Liver (tissue), 9 donors: ENCODE measurements around the gene CAMSAP2. TPM values are rescaled to one million over a fixed set of nuclear protein-coding genes. Genes with fewer than 3 reads are reported as not detected.

Experiments
- DNase-seq: peaks from one replicate; pipeline ENCODE4 v3.0.0-alpha.2; 2017; ENCODE audit warnings: low spot score
- H3K27ac ChIP-seq, 2 donors: one replicate each; pipeline ENCODE4 v1.7.0; 2013; ENCODE audit warnings: inconsistent platforms in 2 of 2, low read length in 2 of 2, control low read depth in 1 of 2, low read depth in 1 of 2, mild to moderate bottlenecking in 1 of 2
- H3K27me3 ChIP-seq, 4 donors: one replicate each; pipeline versions ENCODE4 v1.6.1 to v1.7.0; 2013; ENCODE audit warnings: low read length in 3 of 4, inconsistent platforms in 1 of 4, mild to moderate bottlenecking in 1 of 4, moderate library complexity in 1 of 4; ENCODE audit not compliant: control insufficient read depth in 4 of 4, insufficient read depth in 4 of 4
- H3K36me3 ChIP-seq, 4 donors: one replicate each; pipeline versions ENCODE4 v1.6.1 to v1.7.0; 2013; ENCODE audit warnings: low read length in 3 of 4, mild to moderate bottlenecking in 3 of 4, low read depth in 1 of 4, moderate library complexity in 1 of 4; ENCODE audit not compliant: control insufficient read depth in 4 of 4, insufficient read depth in 3 of 4
- H3K4me1 ChIP-seq, 4 donors: one replicate each; pipeline versions ENCODE4 v1.6.1 to v1.7.0; 2013; ENCODE audit warnings: low read length in 3 of 4, mild to moderate bottlenecking in 3 of 4, moderate library complexity in 1 of 4; ENCODE audit not compliant: control insufficient read depth in 4 of 4, insufficient read depth in 4 of 4
- H3K4me3 ChIP-seq, 3 donors: one replicate each; pipeline versions ENCODE4 v1.6.1 to v1.7.0; 2013; ENCODE audit warnings: low read length in 3 of 3, control low read depth in 1 of 3, low read depth in 1 of 3, mild to moderate bottlenecking in 1 of 3
- H3K9ac ChIP-seq, 2 donors: one replicate each; pipeline ENCODE4 v1.7.0; 2013; ENCODE audit warnings: low read length in 2 of 2, mild to moderate bottlenecking in 2 of 2, moderate library complexity in 2 of 2, control low read depth in 1 of 2, low read depth in 1 of 2
- H3K9me3 ChIP-seq, 4 donors: one replicate each; pipeline versions ENCODE4 v1.6.1 to v1.7.0; 2013; ENCODE audit warnings: low read length in 3 of 4; ENCODE audit not compliant: control insufficient read depth in 4 of 4
- CTCF ChIP-seq: fragments of 150-350 bp; IDR thresholded peaks from 2 replicates; pipeline ENCODE4 v1.5.1; 2017; ENCODE audit warnings: improper control_type of control experiment, low read depth, low read length; ENCODE audit not compliant: missing input control
- EGR1 ChIP-seq, 2 donors: IDR thresholded peaks; 2 replicates each; pipeline ENCODE4 v1.6.1; 2016 to 2018; ENCODE audit warnings: antibody characterized with exemption in 2 of 2, low read depth in 2 of 2
- FOXA1 ChIP-seq: IDR thresholded peaks from 2 replicates; pipeline ENCODE4 v1.6.1; 2016; ENCODE audit warnings: antibody characterized with exemption
- FOXA2 ChIP-seq: IDR thresholded peaks from 2 replicates; pipeline ENCODE4 v1.6.1; 2016; ENCODE audit warnings: antibody characterized with exemption
- GABPA ChIP-seq, 2 donors: IDR thresholded peaks in 1 of 2; conservative IDR thresholded peaks in 1 of 2; 2 replicates each; pipeline ENCODE4 v1.6.1; 2016; ENCODE audit warnings: antibody characterized with exemption in 2 of 2, mild to moderate bottlenecking in 1 of 2, moderate library complexity in 1 of 2
- HNF4A ChIP-seq, 2 donors: conservative IDR thresholded peaks; 2 replicates each; pipeline ENCODE4 v1.6.1; 2016; ENCODE audit warnings: antibody characterized with exemption in 2 of 2, mild to moderate bottlenecking in 2 of 2
- HNF4G ChIP-seq: IDR thresholded peaks from 2 replicates; pipeline ENCODE4 v1.6.1; 2016; ENCODE audit warnings: antibody characterized with exemption
- JUND ChIP-seq, 2 donors: IDR thresholded peaks; 2 replicates each; pipeline ENCODE4 v1.6.1; 2016; ENCODE audit warnings: antibody characterized with exemption in 2 of 2
- RAD21 ChIP-seq, 2 donors: IDR thresholded peaks; 2 replicates each; pipeline ENCODE4 v1.6.1; 2016; ENCODE audit warnings: antibody characterized with exemption in 2 of 2, mild to moderate bottlenecking in 2 of 2
- RXRA ChIP-seq, 2 donors: IDR thresholded peaks; 2 replicates each; pipeline ENCODE4 v1.6.1; 2017 to 2018; ENCODE audit warnings: antibody characterized with exemption in 2 of 2, mild to moderate bottlenecking in 1 of 2
- SP1 ChIP-seq: IDR thresholded peaks from 2 replicates; pipeline ENCODE4 v1.6.1; 2018; ENCODE audit warnings: antibody characterized with exemption, mild to moderate bottlenecking
- YY1 ChIP-seq: IDR thresholded peaks from 2 replicates; pipeline ENCODE4 v1.6.1; 2016; ENCODE audit warnings: antibody characterized with exemption, mild to moderate bottlenecking
- ZBTB33 ChIP-seq: IDR thresholded peaks from 2 replicates; pipeline ENCODE4 v1.6.1; 2016; ENCODE audit warnings: antibody characterized with exemption
- whole genome bisulfite sequencing: extraction: QIAGEN DNeasy Blood & Tissue Kit; methylation state at CpG from one replicate; pipeline ENCODE4 v1.1.7; 2013; 5-methylcytosine and 5-hydroxymethylcytosine counted together
- polyA plus RNA-seq, 2 donors: library from polyadenylated mRNA; stranded (reverse) in 1 of 2; unstranded in 1 of 2; fragments of 200-250 nt in 1 of 2; fragments of >200 nt in 1 of 2; fragmentation: Nextera tagmentation in 1 of 2; extraction: Ambion mirVana in 1 of 2; gene quantifications; one replicate each; pipeline versions ENCODE4 v1.2.1 to v1.2.3, GENCODE V29; 2013 to 2015
- total RNA-seq, 2 donors: library from RNA; depleted of rRNA; stranded (reverse); fragments of >200 nt; gene quantifications; one replicate each; pipeline ENCODE4 v1.2.3, GENCODE V29; 2014
- TF ChIP-seq, protein P1 (sequence below): IDR thresholded peaks from 2 replicates; pipeline ENCODE4 v1.6.1; 2016; ENCODE audit warnings: antibody characterized with exemption, mild to moderate bottlenecking
- TF ChIP-seq, protein P2 (sequence below): IDR thresholded peaks from 2 replicates; pipeline ENCODE4 v1.6.1; 2016; ENCODE audit warnings: antibody characterized with exemption
- donor health status: healthy.
- donor health status: healthy.
- donor health status: healthy.
- donor health status: healthy.
- donor health status: healthy.

Gene CAMSAP2
- total RNA-seq = 1 to 10 TPM; 4.0 to 8.6 TPM
- polyA plus RNA-seq = 1 to 10 TPM; 1.9 to 3.0 TPM

DNA sequence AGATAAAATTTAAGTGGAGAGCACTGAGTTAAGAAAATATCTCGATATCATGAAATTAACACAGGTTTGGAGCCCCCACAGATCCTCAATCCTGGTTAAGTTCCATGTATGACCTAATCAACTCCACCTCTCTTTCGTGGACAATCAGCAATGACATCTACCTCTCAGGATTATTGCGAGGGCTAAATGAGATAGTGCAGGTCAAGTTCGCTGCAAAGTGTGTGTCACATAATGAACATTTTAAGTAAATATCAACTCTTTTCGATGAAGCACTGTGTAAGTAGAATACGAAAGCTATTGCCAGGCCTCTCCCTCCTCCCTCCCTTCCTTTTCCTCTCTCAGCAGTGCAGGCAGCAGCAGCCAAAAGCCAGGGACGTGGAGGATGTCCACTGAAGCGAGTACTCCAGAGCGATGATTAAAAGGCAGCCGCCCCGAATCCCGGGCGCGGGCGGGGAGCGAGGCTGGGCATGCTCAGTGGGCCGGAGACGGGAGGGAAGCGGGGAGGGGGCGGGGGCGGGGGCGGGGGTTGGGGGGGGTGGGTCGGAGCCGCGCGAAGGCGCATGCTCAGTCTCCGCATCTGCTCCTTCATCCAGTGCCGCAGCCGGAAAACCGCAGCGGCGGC, at the start of gene CAMSAP2:
Gene CAMSAP2 (plus strand): TSS at position 567 of the 622 bp plus-strand sequence. CDS start 935 bp downstream, outside the sequence.
- TF ChIP-seq RAD21 (IDR thresholded peaks at IDR 0.05) = peak in 1 of 2 donors; percentile 22
- peak in 1 of 2 donors; percentile 25 for TF ChIP-seq EGR1 (IDR thresholded peaks at IDR 0.05; ENCODE audit: low read depth in 2 of 2)
- no peak for TF ChIP-seq RXRA (IDR thresholded peaks at IDR 0.05)
- peak; percentile 13 for TF ChIP-seq YY1
- TF ChIP-seq FOXA1 = no peak
- H3K27ac ChIP-seq = peak within 1 kb of the TSS; percentile 97 to 99
- H3K4me1 ChIP-seq = peaks cover 4 to 18% (median 15%) of the 10 kb centered on the region in 4 donors
- no peaks in the 10 kb centered on the region for H3K27me3 ChIP-seq
- H3K9me3 ChIP-seq = no peaks in the 10 kb centered on the region
- 2% methylated on average over 33 of the region's 33 CpGs for WGBS
- peak; percentile 78 for DNase-seq
- no peaks in the 10 kb centered on the region for H3K36me3 ChIP-seq
- H3K9ac ChIP-seq = peak within 1 kb of the TSS; percentile 64
- H3K4me3 ChIP-seq = peak within 1 kb of the TSS; percentile 86 to 90 (median 86)

DNA sequence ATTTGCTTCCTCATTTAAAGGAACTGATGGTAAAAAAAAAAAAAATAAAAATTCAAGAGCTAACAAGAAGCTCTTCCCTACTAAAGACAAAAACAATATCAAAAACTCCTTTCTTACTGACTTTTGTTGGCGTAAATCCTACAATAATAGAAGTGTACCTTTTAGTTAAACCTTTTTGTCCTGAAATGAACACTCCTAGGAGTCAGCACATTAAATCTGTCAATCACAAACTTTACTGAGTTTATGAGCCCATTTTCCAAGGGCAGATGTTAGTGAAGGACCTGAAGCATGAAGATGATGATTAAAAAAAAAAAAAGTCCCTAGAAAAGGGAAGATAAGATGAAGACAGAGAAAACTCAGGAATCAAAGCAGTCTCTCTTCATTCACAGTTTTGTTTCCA, 46.4 kb upstream of the CAMSAP2 start:
- DNase-seq = no peak
- H3K9ac ChIP-seq = no peak overlapping the region
- H3K27ac ChIP-seq = no peak overlapping the region
- no peaks in the 10 kb centered on the region for H3K36me3 ChIP-seq
- H3K4me1 ChIP-seq = no peaks in the 10 kb centered on the region
- WGBS = 91% methylated on average over 1 of the region's 1 CpG
- no peaks in the 10 kb centered on the region for H3K9me3 ChIP-seq
- no peaks in the 10 kb centered on the region for H3K27me3 ChIP-seq
- no peak overlapping the region for H3K4me3 ChIP-seq
- TF ChIP-seq RAD21 (IDR thresholded peaks at IDR 0.05) (no peak), JUND (IDR thresholded peaks at IDR 0.05) (no peak), EGR1 (IDR thresholded peaks at IDR 0.05; ENCODE audit: low read depth in 2 of 2) (no peak), CTCF (no peak), FOXA1 (no peak), HNF4A (conservative IDR thresholded peaks at IDR 0.05) (no peak), FOXA2 (no peak), HNF4G (no peak), ZBTB33 (no peak), RXRA (IDR thresholded peaks at IDR 0.05) (no peak), GABPA (IDR thresholded peaks at IDR 0.05 in 1 of 2, conservative IDR thresholded peaks at IDR 0.05 in 1 of 2) (no peak), SP1 (no peak)
- TF ChIP-seq, protein P1, sequence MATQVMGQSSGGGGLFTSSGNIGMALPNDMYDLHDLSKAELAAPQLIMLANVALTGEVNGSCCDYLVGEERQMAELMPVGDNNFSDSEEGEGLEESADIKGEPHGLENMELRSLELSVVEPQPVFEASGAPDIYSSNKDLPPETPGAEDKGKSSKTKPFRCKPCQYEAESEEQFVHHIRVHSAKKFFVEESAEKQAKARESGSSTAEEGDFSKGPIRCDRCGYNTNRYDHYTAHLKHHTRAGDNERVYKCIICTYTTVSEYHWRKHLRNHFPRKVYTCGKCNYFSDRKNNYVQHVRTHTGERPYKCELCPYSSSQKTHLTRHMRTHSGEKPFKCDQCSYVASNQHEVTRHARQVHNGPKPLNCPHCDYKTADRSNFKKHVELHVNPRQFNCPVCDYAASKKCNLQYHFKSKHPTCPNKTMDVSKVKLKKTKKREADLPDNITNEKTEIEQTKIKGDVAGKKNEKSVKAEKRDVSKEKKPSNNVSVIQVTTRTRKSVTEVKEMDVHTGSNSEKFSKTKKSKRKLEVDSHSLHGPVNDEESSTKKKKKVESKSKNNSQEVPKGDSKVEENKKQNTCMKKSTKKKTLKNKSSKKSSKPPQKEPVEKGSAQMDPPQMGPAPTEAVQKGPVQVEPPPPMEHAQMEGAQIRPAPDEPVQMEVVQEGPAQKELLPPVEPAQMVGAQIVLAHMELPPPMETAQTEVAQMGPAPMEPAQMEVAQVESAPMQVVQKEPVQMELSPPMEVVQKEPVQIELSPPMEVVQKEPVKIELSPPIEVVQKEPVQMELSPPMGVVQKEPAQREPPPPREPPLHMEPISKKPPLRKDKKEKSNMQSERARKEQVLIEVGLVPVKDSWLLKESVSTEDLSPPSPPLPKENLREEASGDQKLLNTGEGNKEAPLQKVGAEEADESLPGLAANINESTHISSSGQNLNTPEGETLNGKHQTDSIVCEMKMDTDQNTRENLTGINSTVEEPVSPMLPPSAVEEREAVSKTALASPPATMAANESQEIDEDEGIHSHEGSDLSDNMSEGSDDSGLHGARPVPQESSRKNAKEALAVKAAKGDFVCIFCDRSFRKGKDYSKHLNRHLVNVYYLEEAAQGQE = no peak
- TF ChIP-seq, protein P2, sequence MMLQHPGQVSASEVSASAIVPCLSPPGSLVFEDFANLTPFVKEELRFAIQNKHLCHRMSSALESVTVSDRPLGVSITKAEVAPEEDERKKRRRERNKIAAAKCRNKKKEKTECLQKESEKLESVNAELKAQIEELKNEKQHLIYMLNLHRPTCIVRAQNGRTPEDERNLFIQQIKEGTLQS = no peak
